B cell (primary cell): ENCODE data around the gene TYW5. TPM values are rescaled to one million over a fixed set of nuclear protein-coding genes. Genes with fewer than 3 reads are reported as not detected.

Source experiments
- ATAC-seq: fragments of 200-7000 bp; cut with Tn5 transposase; one replicate; pipeline ENCODE4 v1.10.0; 2021; ENCODE audit warnings: low read depth, mild to moderate bottlenecking, moderate number of reproducible peaks, moderate library complexity
- CTCF ChIA-PET: fragments of 350-600 bp; sonication (Branson Sonifier 250); formaldehyde crosslinking; loops from one replicate; lab custom pipeline; 2021; ENCODE audit warnings: antibody characterized with exemption, inconsistent platforms; lab: Charles Lee
- POLR2A ChIA-PET: fragments of 350-600 bp; sonication (Branson Sonifier 250); formaldehyde crosslinking; loops from one replicate; lab custom pipeline; 2021; ENCODE audit warnings: antibody characterized with exemption; lab: Charles Lee
- DNase-seq: peaks from one replicate; pipeline ENCODE4 v3.0.0; 2013
- H2AFZ ChIP-seq: 2 replicates; pipeline ENCODE4 v1.6.1; 2012; ENCODE audit warnings: mild to moderate bottlenecking, low read depth, low read length; ENCODE audit not compliant: insufficient read depth, poor library complexity, severe bottlenecking
- H3K27ac ChIP-seq, 2 donors: 1 replicate in 1 of 2; 2 replicates in 1 of 2; pipeline ENCODE4 v1.5.1; 2012 to 2013; ENCODE audit warnings: low read length in 2 of 2, mild to moderate bottlenecking in 2 of 2, moderate library complexity in 1 of 2
- H3K27me3 ChIP-seq, 4 experiments: fragments of 200-600 bp in 1 of 4; sonication (generic) in 1 of 4; replicated peaks in 1 of 4; 1 replicate in 2 of 4; 2 replicates in 2 of 4; pipeline versions ENCODE4 v1.6.1 to v1.7.0; 2013 to 2016; ENCODE audit warnings: low read length in 3 of 4, mild to moderate bottlenecking in 2 of 4, mixed read lengths in 1 of 4, moderate library complexity in 1 of 4; ENCODE audit not compliant: insufficient read depth in 4 of 4, control insufficient read depth in 3 of 4; ENCODE audit errors: control extremely low read depth in 1 of 4
- H3K36me3 ChIP-seq, 2 experiments: replicated peaks in 1 of 2; 1 replicate in 1 of 2; 2 replicates in 1 of 2; pipeline versions ENCODE4 v1.6.1 to v1.7.1; 2013; ENCODE audit warnings: low read length in 1 of 2; ENCODE audit not compliant: insufficient read depth in 2 of 2, control insufficient read depth in 1 of 2; ENCODE audit errors: control extremely low read depth in 1 of 2, extremely low read depth in 1 of 2
- H3K4me1 ChIP-seq, 2 donors: fragments of 200-600 bp in 1 of 2; sonication (generic) in 1 of 2; 1 replicate in 1 of 2; 2 replicates in 1 of 2; pipeline versions ENCODE4 v1.5.1 to v1.6.1; 2013 to 2017; ENCODE audit warnings: low read length in 2 of 2; ENCODE audit not compliant: control insufficient read depth in 2 of 2, insufficient read depth in 2 of 2
- H3K4me2 ChIP-seq: replicated peaks from 2 replicates; pipeline ENCODE3; 2012; ENCODE audit warnings: mild to moderate bottlenecking, low read depth, low read length; ENCODE audit not compliant: poor library complexity, severe bottlenecking
- H3K4me3 ChIP-seq, 5 experiments: fragments of 200-600 bp in 1 of 5; sonication (generic) in 1 of 5; 1 replicate in 3 of 5; 2 replicates in 2 of 5; pipeline versions ENCODE4 v1.5.1 to v1.7.0; 2011 to 2016; ENCODE audit warnings: low read length in 4 of 5, mild to moderate bottlenecking in 4 of 5, low read depth in 2 of 5, control low read depth in 1 of 5, moderate library complexity in 1 of 5; ENCODE audit not compliant: insufficient read depth in 1 of 5; ENCODE audit errors: control extremely low read depth in 1 of 5, extremely low read depth in 1 of 5
- H3K79me2 ChIP-seq: fragments of 200-600 bp; sonication (generic); one replicate; pipeline ENCODE4 v1.6.0; 2016; ENCODE audit warnings: low read length; ENCODE audit not compliant: control insufficient read depth, insufficient read depth
- H3K9ac ChIP-seq: fragments of 200-600 bp; sonication (generic); 2 replicates; pipeline ENCODE4 v1.6.1; 2017; ENCODE audit warnings: mild to moderate bottlenecking, low read length, moderate library complexity
- H3K9me3 ChIP-seq, 3 donors: one replicate each; pipeline versions ENCODE4 v1.6.1 to v1.7.1; 2013; ENCODE audit warnings: low read length in 2 of 3; ENCODE audit not compliant: control insufficient read depth in 2 of 3, insufficient read depth in 1 of 3; ENCODE audit errors: control extremely low read depth in 1 of 3
- H4K20me1 ChIP-seq: 2 replicates; pipeline ENCODE4 v1.6.0; 2012; ENCODE audit warnings: mild to moderate bottlenecking, low read length; ENCODE audit not compliant: insufficient read depth, control insufficient read depth, poor library complexity, severe bottlenecking
- H3K27ac Mint-ChIP-seq: one replicate; pipeline ENCODE4 v1.8.0; 2021; ENCODE audit warnings: mixed read lengths
- H3K27me3 Mint-ChIP-seq: one replicate; pipeline ENCODE4 v1.8.0; 2021; ENCODE audit warnings: mixed read lengths
- H3K4me1 Mint-ChIP-seq: one replicate; pipeline ENCODE4 v1.8.0; 2021; ENCODE audit warnings: mixed read lengths
- H3K4me3 Mint-ChIP-seq: one replicate; pipeline ENCODE4 v1.8.0; 2021; ENCODE audit warnings: mixed read lengths
- H3K9me3 Mint-ChIP-seq: one replicate; pipeline ENCODE4 v1.8.0; 2022; ENCODE audit warnings: mixed read lengths; ENCODE audit not compliant: insufficient read depth
- EZH2 ChIP-seq: IDR thresholded peaks from 2 replicates; pipeline ENCODE4 v1.6.1; 2012; ENCODE audit warnings: borderline replicate concordance, low read depth, mild to moderate bottlenecking, moderate library complexity, low read length; ENCODE audit not compliant: insufficient read depth, poor library complexity, severe bottlenecking
- WGBS: methylation state at CpG from one replicate; pipeline ENCODE4 v1.1.5; 2013; ENCODE audit warnings: missing lambda C conversion rate; ENCODE audit not compliant: insufficient coverage; 5-methylcytosine and 5-hydroxymethylcytosine counted together
- intact Hi-C: fragments of 100-400 bp; cut with micrococcal nuclease; formaldehyde crosslinking; loops from one replicate; pipeline ENCODE4 v1.10.0; 2022
- polyA plus RNA-seq: library from polyadenylated mRNA; depleted of rRNA; stranded (reverse); fragments of >200 nt; gene quantifications from 2 replicates; pipeline ENCODE4 v1.2.3, GENCODE V29; 2012
- total RNA-seq, 2 donors: library from RNA; stranded (reverse); fragments of 120-200 nt in 1 of 2; gene quantifications; 1 replicate in 1 of 2; 2 replicates in 1 of 2; pipeline versions ENCODE4 v1.2.3 to v1.2.4, GENCODE V29; 2013 to 2022
- TF ChIP-seq, protein P1 (sequence below): fragments of 200-600 bp; IDR thresholded peaks from one replicate; pipeline ENCODE4 v1.8.0; 2022; ENCODE audit warnings: antibody characterized with exemption, mild to moderate bottlenecking

Gene TYW5
- total and polyA plus RNA-seq, 2 donors (not counting 1 experiment from before 2014, with no cell fraction given), result 4.5 to 15.0 TPM

DNA sequence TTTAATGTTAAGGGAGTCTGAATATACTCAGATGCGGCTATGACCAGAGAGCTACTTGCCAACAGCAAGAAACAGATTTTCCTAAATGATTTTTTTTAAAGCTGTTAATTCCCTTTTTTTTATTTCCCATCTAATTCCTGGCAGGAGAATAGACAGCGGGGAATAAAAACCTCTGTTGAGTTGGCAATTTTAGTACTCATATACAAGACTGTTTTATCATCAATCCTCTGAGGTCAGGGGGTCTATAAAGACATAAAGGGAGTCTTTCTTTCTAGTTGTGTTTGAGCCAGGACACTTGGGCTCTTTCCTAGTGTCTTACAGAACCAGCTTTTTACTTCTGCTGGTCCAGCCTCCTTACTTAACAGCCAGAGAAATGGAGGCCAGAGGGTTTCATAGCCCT, 29.5 kb upstream of the TYW5 start:
- Mint-ChIP-seq H3K27me3 (no peaks in the 10 kb centered on the region), H3K9me3 (peaks cover 2% of the 10 kb centered on the region), H3K4me3 (no peak overlapping the region), H3K4me1 (peaks cover 2% of the 10 kb centered on the region), H3K27ac (no peak overlapping the region)
- WGBS, result no CpG with 5 or more reads among the region's 2 CpGs
- Histone ChIP-seq H3K9ac (no peak overlapping the region), H3K27ac (no peak overlapping the region), H4K20me1 (no peaks in the 10 kb centered on the region), H3K4me1 (no peaks in the 10 kb centered on the region), H3K27me3 (peaks cover 0 to 2% (median under 1%) of the 10 kb centered on the region in 4 experiments), H3K4me3 (no peak overlapping the region), H3K36me3 (no peaks in the 10 kb centered on the region), H3K9me3 (peaks cover 0 to 4% (median 0%) of the 10 kb centered on the region in 3 donors), H3K79me2 (no peaks in the 10 kb centered on the region), H2AFZ (no peak overlapping the region), H3K4me2 (no peak overlapping the region)
- ChIA-PET CTCF (interaction anchor here (0.8 to 1.4 kb wide), 2 partner anchors 496 to 499 kb away, joined by 3 read pairs; no protein-coding TSS in a partner anchor), POLR2A (no interaction called here)
- TF ChIP-seq, protein P1, sequence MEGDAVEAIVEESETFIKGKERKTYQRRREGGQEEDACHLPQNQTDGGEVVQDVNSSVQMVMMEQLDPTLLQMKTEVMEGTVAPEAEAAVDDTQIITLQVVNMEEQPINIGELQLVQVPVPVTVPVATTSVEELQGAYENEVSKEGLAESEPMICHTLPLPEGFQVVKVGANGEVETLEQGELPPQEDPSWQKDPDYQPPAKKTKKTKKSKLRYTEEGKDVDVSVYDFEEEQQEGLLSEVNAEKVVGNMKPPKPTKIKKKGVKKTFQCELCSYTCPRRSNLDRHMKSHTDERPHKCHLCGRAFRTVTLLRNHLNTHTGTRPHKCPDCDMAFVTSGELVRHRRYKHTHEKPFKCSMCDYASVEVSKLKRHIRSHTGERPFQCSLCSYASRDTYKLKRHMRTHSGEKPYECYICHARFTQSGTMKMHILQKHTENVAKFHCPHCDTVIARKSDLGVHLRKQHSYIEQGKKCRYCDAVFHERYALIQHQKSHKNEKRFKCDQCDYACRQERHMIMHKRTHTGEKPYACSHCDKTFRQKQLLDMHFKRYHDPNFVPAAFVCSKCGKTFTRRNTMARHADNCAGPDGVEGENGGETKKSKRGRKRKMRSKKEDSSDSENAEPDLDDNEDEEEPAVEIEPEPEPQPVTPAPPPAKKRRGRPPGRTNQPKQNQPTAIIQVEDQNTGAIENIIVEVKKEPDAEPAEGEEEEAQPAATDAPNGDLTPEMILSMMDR, result no peak
- no peak for TF ChIP-seq EZH2
- intact Hi-C loops, result loop anchor here (5.0 kb wide), 1 partner anchor 718 kb away; no protein-coding TSS in a partner anchor
- ATAC-seq (no peak), DNase-seq (no peak)

DNA sequence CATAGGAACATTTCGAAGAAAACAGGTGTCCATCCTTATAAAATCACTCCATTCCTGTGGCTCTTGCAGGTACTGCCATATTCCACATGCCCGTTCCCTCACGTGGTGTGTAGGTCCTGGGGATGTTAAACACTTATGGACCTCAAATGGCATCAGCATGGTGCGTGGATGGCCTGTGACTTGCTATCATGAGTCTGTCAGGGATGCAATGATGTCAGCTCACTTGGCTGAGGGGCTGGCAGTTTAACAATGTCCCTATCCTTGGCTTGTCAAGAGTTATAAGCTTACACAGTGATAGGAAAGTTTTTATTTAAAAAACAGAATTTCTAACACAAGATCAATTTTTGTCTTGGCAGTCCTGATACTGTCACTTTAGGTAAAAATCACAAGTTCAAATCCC, 28.9 kb upstream of the TYW5 start:
- Mint-ChIP-seq H3K27ac (no peak overlapping the region), H3K27me3 (no peaks in the 10 kb centered on the region), H3K9me3 (peaks cover 2% of the 10 kb centered on the region), H3K4me1 (peaks cover 2% of the 10 kb centered on the region), H3K4me3 (no peak overlapping the region)
- Histone ChIP-seq H3K9ac (no peak overlapping the region), H3K4me3 (no peak overlapping the region), H3K36me3 (no peaks in the 10 kb centered on the region), H3K27ac (no peak overlapping the region), H3K9me3 (peaks cover 0 to 4% (median 0%) of the 10 kb centered on the region in 3 donors), H2AFZ (no peak overlapping the region), H3K4me1 (no peaks in the 10 kb centered on the region), H3K27me3 (peaks cover 0 to 2% (median under 1%) of the 10 kb centered on the region in 4 experiments), H3K4me2 (no peak overlapping the region), H3K79me2 (no peaks in the 10 kb centered on the region), H4K20me1 (no peaks in the 10 kb centered on the region)
- ChIA-PET CTCF (interaction anchor here (0.8 to 1.4 kb wide), 2 partner anchors 497 to 500 kb away, joined by 3 read pairs; no protein-coding TSS in a partner anchor), POLR2A (no interaction called here)
- TF ChIP-seq EZH2, result no peak
- TF ChIP-seq, protein P1, result no peak
- DNase-seq (no peak), ATAC-seq (no peak)
- intact Hi-C loops, result loop anchor here (5.0 kb wide), 1 partner anchor 718 kb away; no protein-coding TSS in a partner anchor
- 94% methylated on average over 3 of the region's 4 CpGs for WGBS
